ENCODE data around the gene ZFP1. TPM values are rescaled to one million over a fixed set of nuclear protein-coding genes. Genes with fewer than 3 reads are reported as not detected.

The ZFP1 gene
- total and polyA plus RNA-seq, 7 donors: 0.60 to 17.5 (median 9.2) TPM

- Histone ChIP-seq H3K9me3 (no peaks in the 10 kb centered on the region), H3K27ac (no peak overlapping the region), H3K4me1 (peaks cover 0 to 86% (median 69%) of the 10 kb centered on the region in 4 donors), H3K36me3 (no peaks in the 10 kb centered on the region), H3K27me3 (no peaks in the 10 kb centered on the region), H3K4me3 (no peak overlapping the region)
- DNase-seq: no peak
- TF ChIP-seq EP300 (IDR thresholded peaks at IDR 0.05): no peak
- TF ChIP-seq, protein P1, sequence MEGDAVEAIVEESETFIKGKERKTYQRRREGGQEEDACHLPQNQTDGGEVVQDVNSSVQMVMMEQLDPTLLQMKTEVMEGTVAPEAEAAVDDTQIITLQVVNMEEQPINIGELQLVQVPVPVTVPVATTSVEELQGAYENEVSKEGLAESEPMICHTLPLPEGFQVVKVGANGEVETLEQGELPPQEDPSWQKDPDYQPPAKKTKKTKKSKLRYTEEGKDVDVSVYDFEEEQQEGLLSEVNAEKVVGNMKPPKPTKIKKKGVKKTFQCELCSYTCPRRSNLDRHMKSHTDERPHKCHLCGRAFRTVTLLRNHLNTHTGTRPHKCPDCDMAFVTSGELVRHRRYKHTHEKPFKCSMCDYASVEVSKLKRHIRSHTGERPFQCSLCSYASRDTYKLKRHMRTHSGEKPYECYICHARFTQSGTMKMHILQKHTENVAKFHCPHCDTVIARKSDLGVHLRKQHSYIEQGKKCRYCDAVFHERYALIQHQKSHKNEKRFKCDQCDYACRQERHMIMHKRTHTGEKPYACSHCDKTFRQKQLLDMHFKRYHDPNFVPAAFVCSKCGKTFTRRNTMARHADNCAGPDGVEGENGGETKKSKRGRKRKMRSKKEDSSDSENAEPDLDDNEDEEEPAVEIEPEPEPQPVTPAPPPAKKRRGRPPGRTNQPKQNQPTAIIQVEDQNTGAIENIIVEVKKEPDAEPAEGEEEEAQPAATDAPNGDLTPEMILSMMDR (IDR thresholded peaks at IDR 0.05): no peak
- TF ChIP-seq POLR2A (IDR thresholded peaks at IDR 0.05): no peak
- no peak for TF ChIP-seq POLR2AphosphoS5 (IDR thresholded peaks at IDR 0.05)
- WGBS, 2 donors: 82 to 94% methylated on average over 3 of the region's 3 CpGs
- intact Hi-C loops (cut with DNase I): loop anchor here (10.0 kb wide), 1 partner anchor 57 kb away; no protein-coding TSS in a partner anchor
Measured at GRCh38 chr16:75101635-75102034, 46.7 kb upstream of the ZFP1 start.

GRCh38 chr16:75102595-75102994 is 45.7 kb upstream of the ZFP1 start:
- TF ChIP-seq POLR2A (IDR thresholded peaks at IDR 0.05) (no peak), EP300 (IDR thresholded peaks at IDR 0.05) (no peak), POLR2AphosphoS5 (IDR thresholded peaks at IDR 0.05) (no peak)
- TF ChIP-seq, protein P1 (IDR thresholded peaks at IDR 0.05): no peak
- intact Hi-C loops (cut with DNase I): loop anchor here (10.0 kb wide), 1 partner anchor 58 kb away; no protein-coding TSS in a partner anchor
- H3K27ac ChIP-seq: peak overlapping the region in 1 of 4 donors; percentile 17
- DNase-seq: no peak
- peaks cover 0 to 86% (median 70%) of the 10 kb centered on the region in 4 donors for H3K4me1 ChIP-seq
- no peaks in the 10 kb centered on the region for H3K27me3 ChIP-seq
- H3K36me3 ChIP-seq: no peaks in the 10 kb centered on the region
- no peaks in the 10 kb centered on the region for H3K9me3 ChIP-seq
- H3K4me3 ChIP-seq: no peak overlapping the region
- WGBS, 2 donors: 96 to 97% methylated on average over 9 of the region's 9 CpGs

GRCh38 chr16:75103994-75104393 is 44.3 kb upstream of the ZFP1 start:
- H3K36me3 ChIP-seq: no peaks in the 10 kb centered on the region
- no peak for DNase-seq
- H3K27me3 ChIP-seq: no peaks in the 10 kb centered on the region
- TF ChIP-seq, protein P1 (IDR thresholded peaks at IDR 0.05): no peak
- no peak for TF ChIP-seq POLR2A (IDR thresholded peaks at IDR 0.05)
- TF ChIP-seq EP300 (IDR thresholded peaks at IDR 0.05): no peak
- TF ChIP-seq POLR2AphosphoS5 (IDR thresholded peaks at IDR 0.05): no peak
- peaks cover 0 to 86% (median 70%) of the 10 kb centered on the region in 4 donors for H3K4me1 ChIP-seq
- H3K4me3 ChIP-seq: no peak overlapping the region
- WGBS, 2 donors: 96 to 97% methylated on average over 5 of the region's 5 CpGs
- intact Hi-C loops (cut with DNase I): loop anchor here (2.0 to 10.0 kb wide), 2 partner anchors 43 to 59 kb away; no protein-coding TSS in a partner anchor
- H3K9me3 ChIP-seq: no peaks in the 10 kb centered on the region
- peak overlapping the region in 3 of 4 donors; percentile 77 to 92 (median 89) for H3K27ac ChIP-seq

GRCh38 chr16:75104836-75105235 is 43.5 kb upstream of the ZFP1 start:
- Histone ChIP-seq H3K27me3 (no peaks in the 10 kb centered on the region), H3K9me3 (no peaks in the 10 kb centered on the region), H3K4me3 (no peak overlapping the region), H3K4me1 (peaks cover 0 to 86% (median 70%) of the 10 kb centered on the region in 4 donors), H3K36me3 (no peaks in the 10 kb centered on the region), H3K27ac (peak overlapping the region; percentile 77 to 92 (median 88))
- TF ChIP-seq, protein P1 (IDR thresholded peaks at IDR 0.05): no peak
- intact Hi-C loops (cut with DNase I): loop anchor here (2.0 to 10.0 kb wide), 2 partner anchors 44 to 60 kb away; no protein-coding TSS in a partner anchor
- WGBS, 2 donors: 94 to 97% methylated on average over 11 of the region's 11 CpGs
- peak; percentile 69 for DNase-seq
